GM23248 (cell line): ENCODE results near the gene NRG3. TPM values are rescaled to one million over a fixed set of nuclear protein-coding genes. Genes with fewer than 3 reads are reported as not detected.

Experiments used
- DNase-seq: peaks from one replicate; pipeline ENCODE4 v3.0.0-alpha.2; 2015
- H2AFZ ChIP-seq: fragments of 200-600 bp; sonication (generic); 2 replicates; pipeline ENCODE4 v1.6.1; 2016; ENCODE audit warnings: antibody characterized with exemption
- H3F3A ChIP-seq: fragments of 200-600 bp; sonication (generic); 2 replicates; pipeline ENCODE4 v1.6.1; 2016; ENCODE audit warnings: mild to moderate bottlenecking, antibody characterized with exemption, mixed run types; ENCODE audit not compliant: insufficient read depth
- H3K27ac ChIP-seq: fragments of 200-600 bp; sonication (generic); 2 replicates; pipeline ENCODE4 v1.5.1; 2016; ENCODE audit warnings: mild to moderate bottlenecking
- H3K27me3 ChIP-seq: fragments of 200-600 bp; sonication (generic); replicated peaks from 2 replicates; pipeline ENCODE4 v1.6.1; 2016; ENCODE audit warnings: mild to moderate bottlenecking; ENCODE audit not compliant: insufficient read depth
- H3K36me3 ChIP-seq: fragments of 200-600 bp; sonication (generic); 2 replicates; pipeline ENCODE4 v1.6.1; 2016; ENCODE audit warnings: low read depth, mild to moderate bottlenecking
- H3K4me1 ChIP-seq: fragments of 200-600 bp; sonication (generic); 2 replicates; pipeline ENCODE4 v1.6.1; 2016; ENCODE audit warnings: mild to moderate bottlenecking; ENCODE audit not compliant: insufficient read depth
- H3K4me2 ChIP-seq: fragments of 200-600 bp; sonication (generic); one replicate; pipeline ENCODE4 v1.6.1; 2016; ENCODE audit warnings: mild to moderate bottlenecking; ENCODE audit not compliant: unreplicated experiment
- H3K4me3 ChIP-seq: fragments of 200-600 bp; sonication (generic); 2 replicates; pipeline ENCODE4 v1.5.1; 2016; ENCODE audit warnings: mild to moderate bottlenecking
- H3K79me2 ChIP-seq: fragments of 200-600 bp; sonication (generic); 2 replicates; pipeline ENCODE4 v1.6.1; 2016; ENCODE audit warnings: mild to moderate bottlenecking; ENCODE audit not compliant: insufficient read depth
- H3K9ac ChIP-seq: fragments of 200-600 bp; sonication (generic); 2 replicates; pipeline ENCODE4 v1.6.1; 2016; ENCODE audit warnings: mild to moderate bottlenecking
- H3K9me2 ChIP-seq: fragments of 200-600 bp; sonication (generic); 2 replicates; pipeline ENCODE4 v1.6.1; 2016; ENCODE audit warnings: mixed run types, mild to moderate bottlenecking, moderate library complexity; ENCODE audit not compliant: insufficient read depth
- H3K9me3 ChIP-seq: fragments of 200-600 bp; sonication (generic); one replicate; pipeline ENCODE4 v1.6.1; 2017; ENCODE audit warnings: low read depth
- H4K20me1 ChIP-seq: fragments of 200-600 bp; sonication (generic); 2 replicates; pipeline ENCODE4 v1.6.0; 2016; ENCODE audit not compliant: insufficient read depth
- EZH2 ChIP-seq: fragments of 200-600 bp; sonication (generic); IDR thresholded peaks from 2 replicates; pipeline ENCODE4 v1.6.1; 2018; ENCODE audit warnings: antibody characterized with exemption, mild to moderate bottlenecking; ENCODE audit not compliant: insufficient read depth, poor library complexity, severe bottlenecking
- EZH2phosphoT487 ChIP-seq: fragments of 200-600 bp; sonication (generic); IDR thresholded peaks from 2 replicates; pipeline ENCODE4 v1.6.1; 2018; ENCODE audit warnings: antibody characterized with exemption, moderate library complexity, mild to moderate bottlenecking, low read depth; ENCODE audit not compliant: insufficient read depth
- WGBS, 2 experiments: methylation state at CpG; one replicate each; pipeline ENCODE4 v1.1.6; 2015 to 2017; ENCODE audit warnings: low lambda C conversion rate in 2 of 2, low coverage in 1 of 2; ENCODE audit errors: missing lambda C conversion rate in 2 of 2; 5-methylcytosine and 5-hydroxymethylcytosine counted together
- in situ Hi-C: fragments of 300-500 bp; cut with MboI; formaldehyde crosslinking; loops from 2 replicates; pipeline ENCODE4 v1.15.0; 2020
- polyA plus RNA-seq: library from polyadenylated mRNA; unstranded; fragments of >200 nt; fragmentation: Nextera tagmentation; extraction: Ambion mirVana; gene quantifications from 2 replicates; pipeline ENCODE4 v1.2.1, GENCODE V29; 2016
- total RNA-seq: library from RNA; depleted of rRNA; stranded (reverse); fragments of >200 nt; shearing (Covaris generic); gene quantifications from 2 replicates; pipeline ENCODE4 v1.2.3, GENCODE V29; 2014

The NRG3 gene
- total and polyA plus RNA-seq, 2 experiments from 2014 or later = not detected

GRCh38 chr10:82468453-82468852, 593.5 kb downstream of the NRG3 start:
- Histone ChIP-seq H2AFZ (no peak overlapping the region), H3K27ac (no peak overlapping the region), H3F3A (no peaks in the 10 kb centered on the region), H3K9ac (no peak overlapping the region), H3K79me2 (no peaks in the 10 kb centered on the region), H3K36me3 (no peaks in the 10 kb centered on the region), H3K27me3 (no peaks in the 10 kb centered on the region), H3K4me2 (no peak overlapping the region), H4K20me1 (no peaks in the 10 kb centered on the region), H3K4me1 (no peaks in the 10 kb centered on the region), H3K9me2 (no peaks in the 10 kb centered on the region), H3K4me3 (no peak overlapping the region), H3K9me3 (no peaks in the 10 kb centered on the region)
- DNase-seq = no peak
- WGBS, 2 experiments = 20 to 33% methylated on average over 1 of the region's 1 CpG
- in situ Hi-C loops = no loop called here
- TF ChIP-seq EZH2 (no peak), EZH2phosphoT487 (no peak)

GRCh38 chr10:82472406-82473335, 597.7 kb downstream of the NRG3 start:
- Histone ChIP-seq H3K4me3 (no peak overlapping the region), H2AFZ (no peak overlapping the region), H3K27me3 (no peaks in the 10 kb centered on the region), H3K79me2 (no peaks in the 10 kb centered on the region), H3K4me1 (no peaks in the 10 kb centered on the region), H3K36me3 (no peaks in the 10 kb centered on the region), H3K27ac (no peak overlapping the region), H3F3A (no peaks in the 10 kb centered on the region), H4K20me1 (no peaks in the 10 kb centered on the region), H3K9ac (no peak overlapping the region), H3K9me3 (no peaks in the 10 kb centered on the region), H3K9me2 (no peaks in the 10 kb centered on the region), H3K4me2 (no peak overlapping the region)
- TF ChIP-seq EZH2phosphoT487 (no peak), EZH2 (no peak)
- 30 to 33% methylated on average over 5 of the region's 5 CpGs for WGBS, 2 experiments
- DNase-seq = no peak
- in situ Hi-C loops = no loop called here

- no peak overlapping the region for H3K27ac ChIP-seq
- no peak for DNase-seq
- no peaks in the 10 kb centered on the region for H3K79me2 ChIP-seq
- 9 to 15% methylated on average over 4 of the region's 4 CpGs for WGBS, 2 experiments
- no peaks in the 10 kb centered on the region for H3K9me2 ChIP-seq
- TF ChIP-seq EZH2phosphoT487 = no peak
- TF ChIP-seq EZH2 = no peak
- no peaks in the 10 kb centered on the region for H3K36me3 ChIP-seq
- H3K9ac ChIP-seq = no peak overlapping the region
- H3K4me3 ChIP-seq = no peak overlapping the region
- H3K4me1 ChIP-seq = no peaks in the 10 kb centered on the region
- H2AFZ ChIP-seq = no peak overlapping the region
- no peak overlapping the region for H3K4me2 ChIP-seq
- H3K9me3 ChIP-seq = no peaks in the 10 kb centered on the region
- no peaks in the 10 kb centered on the region for H4K20me1 ChIP-seq
- no peaks in the 10 kb centered on the region for H3F3A ChIP-seq
- no peaks in the 10 kb centered on the region for H3K27me3 ChIP-seq
- in situ Hi-C loops = no loop called here
Observed at GRCh38 chr10:82477776-82478175, 602.8 kb downstream of the NRG3 start.

- H3K27me3 ChIP-seq = no peaks in the 10 kb centered on the region
- H3K36me3 ChIP-seq = no peaks in the 10 kb centered on the region
- no peaks in the 10 kb centered on the region for H3K4me1 ChIP-seq
- no peaks in the 10 kb centered on the region for H3F3A ChIP-seq
- in situ Hi-C loops = no loop called here
- H2AFZ ChIP-seq = no peak overlapping the region
- H3K9ac ChIP-seq = no peak overlapping the region
- no peak overlapping the region for H3K27ac ChIP-seq
- H3K79me2 ChIP-seq = no peaks in the 10 kb centered on the region
- DNase-seq = no peak
- no peaks in the 10 kb centered on the region for H4K20me1 ChIP-seq
- no peak overlapping the region for H3K4me3 ChIP-seq
- WGBS, 2 experiments = 3 to 7% methylated on average over 2 of the region's 2 CpGs
- no peak overlapping the region for H3K4me2 ChIP-seq
- no peak for TF ChIP-seq EZH2phosphoT487
- TF ChIP-seq EZH2 = no peak
- H3K9me3 ChIP-seq = no peaks in the 10 kb centered on the region
- H3K9me2 ChIP-seq = no peaks in the 10 kb centered on the region
Observed at GRCh38 chr10:82492647-82493046, 617.7 kb downstream of the NRG3 start.
